ENCODE measurements around the gene CD300H. TPM values are rescaled to one million over a fixed set of nuclear protein-coding genes. Genes with fewer than 3 reads are reported as not detected.

CD300H gene
- total RNA-seq, 1 experiment from 2014 or later, result not detected

GRCh38 chr17:74528491-74529199, 38.7 kb downstream of the CD300H start:
- Histone ChIP-seq H3K4me2 (ENCODE audit: low read length) (no peak overlapping the region), H3K27me3 (ENCODE audit: insufficient read depth, low read length) (peaks cover 60% of the 10 kb centered on the region), H3K4me1 (ENCODE audit: control insufficient read depth in 1 of 2, insufficient read depth in 2 of 2, low read length in 2 of 2) (no peaks in the 10 kb centered on the region), H3K9me2 (ENCODE audit: insufficient read depth) (no peaks in the 10 kb centered on the region), H3K36me3 (ENCODE audit: control insufficient read depth in 1 of 2, insufficient read depth in 2 of 2, low read length in 2 of 2) (no peaks in the 10 kb centered on the region), H4K20me1 (ENCODE audit: insufficient read depth) (no peaks in the 10 kb centered on the region), H2AFZ (ENCODE audit: low read depth, low read length, poor library complexity, severe bottlenecking) (no peak overlapping the region), H3K9me3 (ENCODE audit: control insufficient read depth in 1 of 2, insufficient read depth in 1 of 2, low read depth in 1 of 2, low read length in 2 of 2) (no peaks in the 10 kb centered on the region), H3K79me2 (ENCODE audit: insufficient read depth, low read length) (no peaks in the 10 kb centered on the region), H3K9ac (ENCODE audit: low read length) (no peak overlapping the region), H3K27ac (ENCODE audit: low read depth, low read length) (no peak overlapping the region), H3K4me3 (replicated peaks in 1 of 2; ENCODE audit: low read depth in 1 of 2, low read length in 2 of 2) (no peak overlapping the region)
- ATAC-seq (no peak), DNase-seq (ENCODE audit: low read depth, low spot score) (no peak)
- BruUV-seq (replicated peaks), result no TSS peak
- ChIA-PET POLR2A (interaction anchor here (1.3 kb wide), 1 partner anchor 41 kb away, joined by 3 read pairs; no protein-coding TSS in a partner anchor), CTCF (interaction anchor here (1.5 kb wide), 1 partner anchor 160 kb away, joined by 5 read pairs; no protein-coding TSS in a partner anchor), RAD21 (ENCODE audit: low non-redundant PET in 1 of 2, low total read pairs in 2 of 2, uncharacterized antibody in 2 of 2, unreplicated experiment in 2 of 2) (interaction anchor here in 1 of 2 experiments (0.6 kb wide), 1 partner anchor 227 kb away, joined by 3 read pairs; no protein-coding TSS in a partner anchor)
- no peak for TF ChIP-seq ELF1 (IDR thresholded peaks at IDR 0.05; ENCODE audit: borderline replicate concordance, low read depth)
- TF ChIP-seq EGR1 (IDR thresholded peaks at IDR 0.05; ENCODE audit: low read depth), result no peak
- TF ChIP-seq TCF7L2 (IDR thresholded peaks at IDR 0.05; ENCODE audit: borderline replicate concordance, extremely low read depth, insufficient read depth, insufficient read length), result no peak
- no peak for TF ChIP-seq ZNF274 (IDR thresholded peaks at IDR 0.05; ENCODE audit: low read depth, low read length)
- TF ChIP-seq POLR2AphosphoS5 (IDR thresholded peaks at IDR 0.05; ENCODE audit: low read depth, low read length), result no peak
- TF ChIP-seq ZFX (IDR thresholded peaks at IDR 0.05), result no peak
- no peak for TF ChIP-seq ATF3 (IDR thresholded peaks at IDR 0.05)
- TF ChIP-seq JUND (IDR thresholded peaks at IDR 0.05), result no peak
- no peak for TF ChIP-seq SIN3A (IDR thresholded peaks at IDR 0.05; ENCODE audit: low read depth)
- intact Hi-C loops (cut with micrococcal nuclease), result no loop called here

GRCh38 chr17:74527756-74528155, 39.6 kb downstream of the CD300H start:
- ATAC-seq (no peak), DNase-seq (ENCODE audit: low read depth, low spot score) (no peak)
- CTCF ChIA-PET, result interaction anchor here (1.5 kb wide), 1 partner anchor 160 kb away, joined by 5 read pairs; no protein-coding TSS in a partner anchor
- no peak overlapping the region for H3K27ac ChIP-seq (ENCODE audit: low read depth, low read length)
- POLR2A ChIA-PET, result interaction anchor here (1.3 kb wide), 1 partner anchor 42 kb away, joined by 3 read pairs; no protein-coding TSS in a partner anchor
- H2AFZ ChIP-seq (ENCODE audit: low read depth, low read length, poor library complexity, severe bottlenecking), result no peak overlapping the region
- H3K4me1 ChIP-seq (ENCODE audit: control insufficient read depth in 1 of 2, insufficient read depth in 2 of 2, low read length in 2 of 2), result no peaks in the 10 kb centered on the region
- H3K36me3 ChIP-seq (ENCODE audit: control insufficient read depth in 1 of 2, insufficient read depth in 2 of 2, low read length in 2 of 2), result no peaks in the 10 kb centered on the region
- no peaks in the 10 kb centered on the region for H3K79me2 ChIP-seq (ENCODE audit: insufficient read depth, low read length)
- H3K27me3 ChIP-seq (ENCODE audit: insufficient read depth, low read length), result peaks cover 69% of the 10 kb centered on the region
- H3K4me2 ChIP-seq (ENCODE audit: low read length), result no peak overlapping the region
- RAD21 ChIA-PET (ENCODE audit: low non-redundant PET in 1 of 2, low total read pairs in 2 of 2, uncharacterized antibody in 2 of 2, unreplicated experiment in 2 of 2), result interaction anchor here in 1 of 2 experiments (0.6 kb wide), 1 partner anchor 228 kb away, joined by 3 read pairs; no protein-coding TSS in a partner anchor
- intact Hi-C loops (cut with micrococcal nuclease), result no loop called here
- no peak overlapping the region for H3K4me3 ChIP-seq (replicated peaks in 1 of 2; ENCODE audit: low read depth in 1 of 2, low read length in 2 of 2)
- H3K9ac ChIP-seq (ENCODE audit: low read length), result no peak overlapping the region
- H3K9me2 ChIP-seq (ENCODE audit: insufficient read depth), result no peaks in the 10 kb centered on the region
- BruUV-seq (replicated peaks), result no TSS peak
- no peaks in the 10 kb centered on the region for H4K20me1 ChIP-seq (ENCODE audit: insufficient read depth)
- H3K9me3 ChIP-seq (ENCODE audit: control insufficient read depth in 1 of 2, insufficient read depth in 1 of 2, low read depth in 1 of 2, low read length in 2 of 2), result no peaks in the 10 kb centered on the region
- TF ChIP-seq REST (IDR thresholded peaks at IDR 0.05; ENCODE audit: low read depth), result no peak
- TF ChIP-seq POLR2A (IDR thresholded peaks at IDR 0.05; ENCODE audit: borderline replicate concordance, extremely low read depth, insufficient read depth, insufficient read length), result no peak
- no peak for TF ChIP-seq ATF3 (IDR thresholded peaks at IDR 0.05)
- no peak for TF ChIP-seq JUND (IDR thresholded peaks at IDR 0.05)
- no peak for TF ChIP-seq ZNF274 (IDR thresholded peaks at IDR 0.05; ENCODE audit: low read depth, low read length)
- TF ChIP-seq CTCF (IDR thresholded peaks at IDR 0.05 in 2 of 3, conservative IDR thresholded peaks at IDR 0.05 in 1 of 3; ENCODE audit: borderline replicate concordance in 1 of 3, insufficient read depth in 1 of 3, low read depth in 2 of 3, low read length in 2 of 3), result no peak
- TF ChIP-seq ELF1 (IDR thresholded peaks at IDR 0.05; ENCODE audit: borderline replicate concordance, low read depth), result no peak
- TF ChIP-seq RAD21 (IDR thresholded peaks at IDR 0.05; ENCODE audit: low read depth), result no peak

Data from HCT116 (cell line).